GM19372 (cell line): Measurements from ENCODE around the gene CPA2.
"Not testable (repeated sequence)": the region's sequence is repeated elsewhere in the genome, so short reads cannot be mapped to it uniquely, and the experiment has no call there.

Experiments used
- ATAC-seq: cut with Tn5 transposase; IDR thresholded peaks from one replicate; pipeline ENCODE4 v1.9.1; 2021; ENCODE audit warnings: mild to moderate bottlenecking, low read depth, moderate library complexity; ENCODE audit not compliant: unreplicated experiment

The CPA2 gene

GRCh38 chr7:130249626-130250025 is 17.0 kb upstream of the CPA2 start:
- ATAC-seq: not testable (repeated sequence)

GRCh38 chr7:130254555-130254954 is 12.1 kb upstream of the CPA2 start:
- ATAC-seq: no peak

GRCh38 chr7:130256704-130257103 is 10.0 kb upstream of the CPA2 start:
- ATAC-seq: no peak

DNA sequence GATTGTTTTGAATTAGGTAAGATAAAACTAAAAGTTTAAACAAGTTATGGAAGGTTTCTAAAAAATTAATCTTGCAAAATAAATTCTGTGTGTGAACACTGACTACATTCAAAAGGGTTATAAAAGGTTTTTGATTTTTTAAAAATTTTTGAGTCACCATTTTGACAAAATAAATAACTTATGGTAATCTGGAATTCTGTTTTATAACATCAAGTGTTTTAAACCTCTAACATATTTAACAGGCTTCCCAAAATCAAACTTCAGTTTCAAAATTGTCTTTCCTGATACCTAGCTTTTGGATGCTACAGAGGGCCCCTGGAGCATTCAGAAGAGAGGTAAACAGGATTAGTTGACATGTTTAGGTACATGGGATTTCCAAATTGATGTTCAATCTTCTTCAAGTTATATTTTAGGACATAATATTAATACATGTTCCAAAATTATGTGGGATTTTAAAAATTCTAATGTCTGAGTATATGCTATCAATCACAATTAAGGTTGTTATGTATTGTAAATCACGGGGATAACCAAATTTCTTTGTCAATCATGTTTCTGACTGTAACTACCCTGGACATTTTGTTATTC is 8.1 kb upstream of the CPA2 start:
- no peak for ATAC-seq

GRCh38 chr7:130262448-130262847 is 4.2 kb upstream of the CPA2 start:
- no peak for ATAC-seq

GRCh38 chr7:130263130-130263529 is 3.5 kb upstream of the CPA2 start:
- ATAC-seq: no peak

DNA sequence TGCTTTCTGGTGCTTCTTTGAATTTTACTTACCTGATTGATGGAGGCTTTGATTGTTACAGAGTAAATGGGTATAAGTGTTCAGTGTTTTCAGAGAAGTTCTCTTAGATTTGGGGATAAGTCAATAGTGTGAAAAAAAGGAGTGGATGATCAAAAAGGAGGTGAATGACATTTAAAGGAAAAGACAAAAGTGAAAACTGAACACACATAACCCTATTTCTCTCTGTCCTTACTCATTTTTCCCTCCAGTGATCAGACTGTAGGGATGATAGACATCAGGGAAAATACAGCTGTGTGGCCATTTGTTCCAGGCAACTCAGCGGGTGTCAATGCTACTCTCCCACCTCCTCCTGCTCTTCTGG is 278 bp downstream of the CPA2 start:
- no peak for ATAC-seq

DNA sequence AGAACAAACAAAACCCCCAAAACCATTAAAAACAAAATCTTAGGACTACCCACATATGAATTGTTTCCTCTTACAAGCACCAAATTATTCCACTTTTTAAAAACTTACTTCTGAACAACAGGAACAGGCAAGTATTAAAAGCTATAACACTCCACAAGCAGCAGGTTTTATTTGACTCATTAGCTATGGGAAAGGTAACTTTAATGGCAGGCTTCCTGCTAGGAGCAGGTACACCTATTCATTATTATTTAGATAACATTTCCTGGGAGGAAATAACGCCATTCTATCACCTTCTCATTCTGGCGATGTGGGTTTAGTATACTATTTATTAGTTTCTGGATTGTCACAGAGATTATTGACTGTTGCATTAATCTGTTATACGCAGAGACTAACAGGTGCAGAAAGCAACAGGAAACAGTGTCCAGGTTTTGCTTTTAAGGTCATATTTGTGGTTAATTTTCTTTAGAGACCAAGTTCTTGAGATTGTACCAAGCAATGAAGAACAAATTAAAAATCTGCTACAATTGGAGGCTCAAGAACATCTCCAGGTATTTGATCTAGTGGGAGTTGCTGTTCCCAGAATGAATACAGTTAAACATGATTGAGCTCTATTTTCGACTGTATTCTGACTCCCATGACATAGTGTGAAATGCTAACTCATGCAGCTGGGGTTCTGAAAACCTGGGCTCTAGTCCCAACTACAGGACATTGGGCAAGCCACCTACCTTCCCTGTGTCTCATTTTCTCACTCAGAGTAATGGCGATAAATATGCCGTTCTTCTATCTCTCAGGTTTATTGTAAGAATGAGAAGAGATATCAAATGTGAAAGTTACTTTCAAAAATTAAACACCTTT is 2.0 kb downstream of the CPA2 start:
- no peak for ATAC-seq

DNA sequence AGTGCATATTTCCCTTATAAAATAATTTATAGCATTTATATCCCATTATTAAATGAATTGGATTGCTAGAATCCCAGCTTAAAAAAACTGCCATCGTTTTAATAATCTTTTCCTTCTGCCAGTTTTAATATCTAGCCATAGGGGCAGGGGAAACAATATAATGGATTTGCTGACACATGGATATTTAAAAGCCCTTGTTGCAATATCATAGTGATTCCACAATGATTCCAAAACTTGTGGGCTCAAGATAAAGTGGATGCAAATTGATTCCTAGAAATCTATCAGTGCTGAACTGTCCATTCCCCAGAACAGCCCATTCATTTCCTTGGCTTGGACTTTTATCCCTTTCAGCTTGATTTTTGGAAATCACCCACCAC is 2.6 kb downstream of the CPA2 start:
- no peak for ATAC-seq

GRCh38 chr7:130270947-130271800 is 4.5 kb downstream of the CPA2 start:
- no peak for ATAC-seq

GRCh38 chr7:130272381-130273080 is 5.9 kb downstream of the CPA2 start:
- no peak for ATAC-seq

- ATAC-seq: no peak
Measured at GRCh38 chr7:130273081-130273932, 6.6 kb downstream of the CPA2 start.

GRCh38 chr7:130273933-130274255 is 7.2 kb downstream of the CPA2 start:
- no peak for ATAC-seq

GRCh38 chr7:130274296-130274695 is 7.6 kb downstream of the CPA2 start:
- ATAC-seq: no peak

GRCh38 chr7:130274983-130275591 is 8.4 kb downstream of the CPA2 start:
- no peak for ATAC-seq

DNA sequence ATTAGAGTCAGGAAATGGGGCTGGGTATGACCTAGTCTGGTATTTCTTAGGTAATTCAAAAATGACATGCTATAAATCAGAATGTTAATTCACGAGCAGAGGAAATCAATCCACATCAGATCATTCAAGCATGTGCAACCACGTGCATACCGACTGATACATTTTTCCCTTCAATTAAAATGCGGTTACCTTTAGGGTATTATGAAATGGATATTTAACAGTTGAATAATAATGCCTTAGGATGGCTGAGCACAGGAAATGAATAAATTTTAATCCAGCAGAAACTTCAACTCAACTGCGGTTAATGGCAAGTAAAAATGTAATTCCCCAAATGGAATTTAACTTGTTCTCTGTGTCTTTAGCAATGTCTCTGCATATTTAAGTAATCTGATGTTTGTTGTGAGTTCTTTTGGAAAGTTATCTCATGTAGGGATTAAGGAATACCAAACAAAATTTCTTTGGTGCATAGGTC is 9.2 kb downstream of the CPA2 start:
- ATAC-seq: no peak

DNA sequence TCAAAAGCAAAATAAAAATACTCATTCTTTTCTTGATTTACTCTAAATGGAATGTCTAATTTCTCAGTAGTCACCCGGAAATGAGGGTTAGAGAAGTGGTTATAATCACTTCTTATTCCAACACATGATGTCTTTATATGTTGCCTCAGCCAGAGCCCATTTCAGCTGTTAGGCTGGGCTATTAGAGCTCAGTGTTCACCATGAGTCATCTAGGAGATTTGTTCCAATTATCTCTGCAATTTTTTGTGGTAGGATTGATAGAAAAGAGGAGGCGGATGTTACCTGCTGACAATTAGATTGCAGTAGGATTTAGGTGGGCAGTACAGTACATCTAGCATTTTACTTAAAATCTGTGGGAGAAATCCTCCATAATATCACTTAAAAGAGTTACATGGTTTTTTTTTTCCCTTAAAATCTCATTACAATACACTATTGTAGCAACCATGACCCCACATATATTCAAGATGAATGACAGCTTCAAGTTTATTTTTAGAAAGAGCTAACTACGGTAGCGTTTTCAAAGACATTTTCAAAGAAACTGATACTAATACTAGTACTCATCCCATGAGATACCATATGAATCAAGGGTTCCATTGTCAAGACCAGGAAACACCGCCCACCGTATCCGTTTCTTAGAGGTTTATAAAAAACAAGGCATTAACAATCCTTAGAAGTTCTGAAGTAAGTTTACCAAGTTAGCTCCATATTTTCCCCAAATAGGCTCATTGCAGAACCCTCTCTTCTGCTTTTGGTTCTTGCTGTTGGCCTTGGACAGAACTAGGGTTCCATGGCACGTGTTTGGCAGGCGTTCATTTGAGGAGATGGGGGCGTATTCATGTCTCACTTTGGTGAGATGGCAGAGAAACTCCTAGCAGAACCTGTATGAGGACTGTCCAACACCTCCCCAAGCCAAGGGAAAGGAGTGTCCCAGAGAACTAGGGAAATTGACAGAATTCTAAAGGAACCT is 10.4 kb downstream of the CPA2 start:
- ATAC-seq: no peak
